ENCODE results near the gene PIR. TPM values are rescaled to one million over a fixed set of nuclear protein-coding genes. Genes with fewer than 3 reads are reported as not detected.

PIR gene
- total and polyA plus RNA-seq, 2 of the 8 experiments (the other 6 are each of a cell fraction or from before 2014, with no cell fraction given), result 6.4 to 10.3 TPM

DNA sequence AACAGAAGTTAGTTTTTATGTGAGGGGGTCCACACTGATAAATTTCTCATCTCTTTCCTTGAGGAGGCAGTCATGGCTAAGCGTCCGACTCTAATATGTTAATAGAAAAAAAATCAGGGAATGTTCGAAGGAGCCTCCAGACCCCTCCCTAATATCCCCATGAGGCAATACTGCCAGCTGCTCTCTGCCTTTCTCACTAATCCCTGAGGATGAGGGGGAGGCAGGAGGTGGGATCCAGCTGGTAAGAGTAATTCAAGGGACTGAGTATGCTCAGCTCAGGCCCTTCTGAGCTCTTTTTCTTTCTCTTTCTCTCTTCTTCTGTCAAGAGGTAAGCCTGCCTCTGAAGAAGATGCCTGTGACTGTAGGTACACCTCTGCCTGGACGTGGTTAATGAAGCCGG is 51.7 kb downstream of the PIR start:
- Histone ChIP-seq H3K9me3 (ENCODE audit: insufficient read depth in 2 of 2, low read depth in 1 of 2, low read length in 1 of 2) (no peaks in the 10 kb centered on the region), H3K4ac (replicated peaks; ENCODE audit: insufficient read length, low read depth, low read length) (no peak overlapping the region), H3K4me2 (ENCODE audit: insufficient read depth in 1 of 2, low read depth in 2 of 2, low read length in 2 of 2) (no peak overlapping the region), H3K23ac (ENCODE audit: insufficient read length) (no peak overlapping the region), H3K36me3 (ENCODE audit: control insufficient read depth in 2 of 4, insufficient read depth in 4 of 4, low read length in 3 of 4) (no peaks in the 10 kb centered on the region), H3K56ac (replicated peaks; ENCODE audit: insufficient read length, low read depth, low read length) (no peak overlapping the region), H2BK20ac (ENCODE audit: low read length) (no peak overlapping the region), H3K14ac (ENCODE audit: insufficient read length) (no peak overlapping the region), H3K79me1 (ENCODE audit: low read depth, low read length) (no peaks in the 10 kb centered on the region), H3K27ac (ENCODE audit: low read depth, low read length) (no peak overlapping the region), H3K4me3 (ENCODE audit: extremely low read depth in 1 of 4, insufficient read depth in 2 of 4, low read depth in 3 of 4, low read length in 4 of 4) (no peak overlapping the region), H3K4me1 (replicated peaks in 1 of 4; ENCODE audit: control insufficient read depth in 3 of 4, insufficient read depth in 4 of 4, low read length in 3 of 4) (no peaks in the 10 kb centered on the region), H4K20me1 (replicated peaks in 1 of 2; ENCODE audit: control insufficient read depth in 1 of 2, insufficient read depth in 2 of 2, low read length in 2 of 2) (no peaks in the 10 kb centered on the region), H3K79me2 (ENCODE audit: control insufficient read depth in 1 of 2, insufficient read depth in 2 of 2, low read length in 2 of 2) (no peaks in the 10 kb centered on the region), H2BK5ac (ENCODE audit: low read depth, low read length) (no peak overlapping the region), H2AFZ (ENCODE audit: low read length) (no peak overlapping the region), H3K18ac (ENCODE audit: extremely low read depth, low read length) (no peak overlapping the region), H4K5ac (ENCODE audit: insufficient read length, low read depth, low read length) (no peak overlapping the region), H3K23me2 (ENCODE audit: low read depth, low read length) (no peaks in the 10 kb centered on the region), H2BK120ac (replicated peaks; ENCODE audit: low read depth, low read length) (no peak overlapping the region), H4K8ac (ENCODE audit: extremely low read depth, insufficient read depth, low read length) (no peak overlapping the region), H3K27me3 (replicated peaks in 1 of 4; ENCODE audit: control insufficient read depth in 3 of 4, extremely low read depth in 1 of 4, insufficient read depth in 3 of 4, low read length in 3 of 4) (no peaks in the 10 kb centered on the region), H3K9ac (replicated peaks in 1 of 4; ENCODE audit: extremely low read depth in 1 of 4, low read depth in 3 of 4, low read length in 3 of 4) (no peak overlapping the region), H2AK5ac (ENCODE audit: low read depth, low read length) (no peak overlapping the region), H4K91ac (replicated peaks; ENCODE audit: insufficient read length, low read length) (no peak overlapping the region), H2BK15ac (ENCODE audit: low read length) (no peak overlapping the region), H2BK12ac (ENCODE audit: low read depth, low read length) (no peak overlapping the region)
- DNase-seq (ENCODE audit: low read depth in 1 of 2, low spot score in 2 of 2) (no peak), FAIRE-seq (no peak)
- ChIA-PET POLR2A (ENCODE audit: partially characterized antibody) (no interaction called here), CTCF (ENCODE audit: partially characterized antibody) (no interaction called here)
- TF ChIP-seq ZNF274 (IDR thresholded peaks at IDR 0.05; ENCODE audit: borderline replicate concordance, extremely low read depth, low read length) (no peak), TCF12 (IDR thresholded peaks at IDR 0.05; ENCODE audit: low read depth, low read length) (no peak)
- WGBS, 2 experiments (ENCODE audit: extremely low coverage in 1 of 2, insufficient coverage in 1 of 2, insufficient read length in 1 of 2, insufficient replicate concordance in 2 of 2, low coverage in 1 of 2, low lambda C conversion rate in 2 of 2, missing lambda C conversion rate in 1 of 2), result 64% methylated on average over 4 of the region's 5 CpGs; no CpG with 5 or more reads in 1 of the 2 experiments

All from H1 (cell line).